ENCODE results near the gene RAB10. TPM values are rescaled to one million over a fixed set of nuclear protein-coding genes. Genes with fewer than 3 reads are reported as not detected.
A peak's percentile ranks its signal among the peaks of the same experiment; 100 is the strongest.
"Not testable (repeated sequence)": the region's sequence is repeated elsewhere in the genome, so short reads cannot be mapped to it uniquely, and the experiment has no call there.

Gene RAB10
- total RNA-seq, 1 donor from 2014 or later, result 64.8 TPM

GRCh38 chr2:26088931-26089330, 55.0 kb downstream of the RAB10 start:
- not testable (repeated sequence) for DNase-seq (ENCODE audit: low spot score)

GRCh38 chr2:26089337-26089736, 55.5 kb downstream of the RAB10 start:
- DNase-seq (ENCODE audit: low spot score), result no peak

GRCh38 chr2:26095758-26096157, 61.9 kb downstream of the RAB10 start:
- no peak for DNase-seq (ENCODE audit: low spot score)

- no peak for DNase-seq (ENCODE audit: low spot score)
These were observed 66.0 kb downstream of the RAB10 start for GRCh38 chr2:26099933-26100332.

- DNase-seq (ENCODE audit: low spot score), result no peak
These were observed 66.5 kb downstream of the RAB10 start for GRCh38 chr2:26100384-26100783.

- no peak for DNase-seq (ENCODE audit: low spot score)
These were observed 69.9 kb downstream of the RAB10 start for GRCh38 chr2:26103752-26104151.

- DNase-seq (ENCODE audit: low spot score), result not testable (repeated sequence)
These were observed 74.8 kb downstream of the RAB10 start for GRCh38 chr2:26108701-26109100.

- no peak for DNase-seq (ENCODE audit: low spot score)
These were observed 78.3 kb downstream of the RAB10 start for GRCh38 chr2:26112201-26112600.

GRCh38 chr2:26114151-26114550, 80.3 kb downstream of the RAB10 start:
- no peak for DNase-seq (ENCODE audit: low spot score)

GRCh38 chr2:26118682-26119081, 84.8 kb downstream of the RAB10 start:
- no peak for DNase-seq (ENCODE audit: low spot score)

- DNase-seq (ENCODE audit: low spot score), result no peak
These were observed 85.6 kb downstream of the RAB10 start for GRCh38 chr2:26119521-26119920.

GRCh38 chr2:26122630-26123029, 88.7 kb downstream of the RAB10 start:
- no peak for DNase-seq (ENCODE audit: low spot score)

GRCh38 chr2:26123426-26123825, 89.5 kb downstream of the RAB10 start:
- peak; percentile 12 for DNase-seq (ENCODE audit: low spot score)

- no peak for DNase-seq (ENCODE audit: low spot score)
These were observed 92.2 kb downstream of the RAB10 start for GRCh38 chr2:26126074-26126473.

GRCh38 chr2:26128176-26128575, 94.3 kb downstream of the RAB10 start:
- no peak for DNase-seq (ENCODE audit: low spot score)

GRCh38 chr2:26130763-26131162, 96.9 kb downstream of the RAB10 start:
- no peak for DNase-seq (ENCODE audit: low spot score)

GRCh38 chr2:26136451-26136850, 102.6 kb downstream of the RAB10 start:
- DNase-seq (ENCODE audit: low spot score), result no peak

GRCh38 chr2:26139269-26140183, 105.6 kb downstream of the RAB10 start:
- DNase-seq (ENCODE audit: low spot score), result no peak

GRCh38 chr2:26141145-26141769, 107.4 kb downstream of the RAB10 start:
- DNase-seq (ENCODE audit: low spot score), result no peak

- DNase-seq (ENCODE audit: low spot score), result no peak
These were observed 110.1 kb downstream of the RAB10 start for GRCh38 chr2:26144031-26144430.

GRCh38 chr2:26144953-26145680, 111.2 kb downstream of the RAB10 start:
- peak; percentile 62 for DNase-seq (ENCODE audit: low spot score)

- DNase-seq (ENCODE audit: low spot score), result no peak
These were observed 114.6 kb downstream of the RAB10 start for GRCh38 chr2:26148501-26148900.
